Loucy (cell line): ENCODE data around the gene MAP2.

Experiments used
- EZH2phosphoT487 ChIP-seq: fragments of 200-600 bp; IDR thresholded peaks from 2 replicates; pipeline ENCODE4 v1.6.1; 2018; ENCODE audit warnings: antibody characterized with exemption, mild to moderate bottlenecking, moderate library complexity, borderline replicate concordance
- TF ChIP-seq, protein P1 (sequence below): fragments of 200-600 bp; sonication (generic); conservative IDR thresholded peaks from 2 replicates; pipeline ENCODE4 v1.5.1; 2014; ENCODE audit warnings: mild to moderate bottlenecking, antibody characterized with exemption, low read length

DNA sequence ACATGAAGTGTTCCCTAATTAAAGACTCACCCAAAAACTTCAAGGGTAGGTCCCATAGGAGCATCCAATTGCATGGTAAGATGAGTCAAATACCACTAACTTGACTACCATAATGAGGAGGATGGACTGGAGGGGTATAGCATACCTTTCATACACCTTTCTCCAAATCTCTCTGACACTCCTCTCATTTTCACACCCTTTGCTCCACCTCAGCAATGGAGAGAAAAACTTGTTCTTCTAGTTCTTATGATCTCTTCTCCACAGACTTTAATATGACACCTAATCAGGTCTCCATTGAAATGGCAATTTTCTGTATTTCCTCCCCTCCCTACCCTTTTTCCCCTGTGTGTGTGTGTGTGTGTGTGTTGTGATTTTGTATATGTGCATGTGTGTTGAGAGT lies 41.1 kb upstream of the MAP2 start:
- TF ChIP-seq, protein P1, sequence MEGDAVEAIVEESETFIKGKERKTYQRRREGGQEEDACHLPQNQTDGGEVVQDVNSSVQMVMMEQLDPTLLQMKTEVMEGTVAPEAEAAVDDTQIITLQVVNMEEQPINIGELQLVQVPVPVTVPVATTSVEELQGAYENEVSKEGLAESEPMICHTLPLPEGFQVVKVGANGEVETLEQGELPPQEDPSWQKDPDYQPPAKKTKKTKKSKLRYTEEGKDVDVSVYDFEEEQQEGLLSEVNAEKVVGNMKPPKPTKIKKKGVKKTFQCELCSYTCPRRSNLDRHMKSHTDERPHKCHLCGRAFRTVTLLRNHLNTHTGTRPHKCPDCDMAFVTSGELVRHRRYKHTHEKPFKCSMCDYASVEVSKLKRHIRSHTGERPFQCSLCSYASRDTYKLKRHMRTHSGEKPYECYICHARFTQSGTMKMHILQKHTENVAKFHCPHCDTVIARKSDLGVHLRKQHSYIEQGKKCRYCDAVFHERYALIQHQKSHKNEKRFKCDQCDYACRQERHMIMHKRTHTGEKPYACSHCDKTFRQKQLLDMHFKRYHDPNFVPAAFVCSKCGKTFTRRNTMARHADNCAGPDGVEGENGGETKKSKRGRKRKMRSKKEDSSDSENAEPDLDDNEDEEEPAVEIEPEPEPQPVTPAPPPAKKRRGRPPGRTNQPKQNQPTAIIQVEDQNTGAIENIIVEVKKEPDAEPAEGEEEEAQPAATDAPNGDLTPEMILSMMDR: no peak
- no peak for TF ChIP-seq EZH2phosphoT487
